ENCODE measurements around the gene TLR10.
"Not testable (repeated sequence)": the region's sequence is repeated elsewhere in the genome, so short reads cannot be mapped to it uniquely, and the experiment has no call there.

TLR10 gene

DNA sequence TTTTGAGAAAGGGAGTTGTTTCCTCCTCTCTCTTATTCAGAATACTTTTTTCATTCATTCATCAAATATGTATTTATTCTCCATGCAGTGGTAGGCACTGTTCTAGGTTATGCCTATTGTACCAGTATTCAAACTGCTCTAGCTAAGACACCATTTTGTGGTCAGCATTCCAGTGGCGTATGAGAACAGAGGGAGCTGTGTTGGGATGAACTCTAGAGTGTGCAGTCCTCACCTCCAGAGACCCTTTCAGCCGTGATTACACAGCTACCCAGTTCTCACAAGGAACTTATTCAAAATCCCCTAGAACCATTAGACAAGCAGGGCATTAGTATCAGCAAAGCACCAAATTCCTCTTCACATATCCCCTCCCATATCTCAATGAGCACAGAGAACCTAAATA, 17.6 kb upstream of the TLR10 start:
- no peak for DNase-seq

- no peak for DNase-seq
Observed at GRCh38 chr4:38795087-38795486, 12.3 kb upstream of the TLR10 start.

- DNase-seq = no peak
Observed at GRCh38 chr4:38794051-38794450, 11.3 kb upstream of the TLR10 start.

GRCh38 chr4:38791010-38791409, 8.2 kb upstream of the TLR10 start:
- DNase-seq = no peak

DNA sequence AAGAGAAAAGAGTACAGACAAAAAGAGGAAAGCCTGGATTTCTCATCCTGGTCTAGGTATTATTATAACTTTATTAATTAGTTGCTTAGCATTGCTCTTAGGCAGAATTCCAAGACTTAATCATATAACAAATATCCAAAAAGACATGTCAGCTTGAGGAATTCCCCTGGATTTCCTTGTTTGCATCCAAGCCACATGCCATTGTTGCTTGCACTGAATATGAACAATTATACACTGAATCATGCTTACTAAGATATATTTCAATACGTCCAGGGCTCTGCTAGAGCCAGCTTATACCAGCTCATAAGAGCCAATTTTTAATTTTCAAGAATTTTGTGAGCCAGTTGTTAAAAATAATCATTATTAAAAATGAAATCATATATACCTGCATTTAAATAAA, 5.5 kb upstream of the TLR10 start:
- DNase-seq = no peak

GRCh38 chr4:38787693-38788092, 4.9 kb upstream of the TLR10 start:
- no peak for DNase-seq

GRCh38 chr4:38785901-38786402, 3.2 kb upstream of the TLR10 start:
- DNase-seq = no peak

GRCh38 chr4:38785041-38785790, 2.4 kb upstream of the TLR10 start:
- no peak for DNase-seq

DNA sequence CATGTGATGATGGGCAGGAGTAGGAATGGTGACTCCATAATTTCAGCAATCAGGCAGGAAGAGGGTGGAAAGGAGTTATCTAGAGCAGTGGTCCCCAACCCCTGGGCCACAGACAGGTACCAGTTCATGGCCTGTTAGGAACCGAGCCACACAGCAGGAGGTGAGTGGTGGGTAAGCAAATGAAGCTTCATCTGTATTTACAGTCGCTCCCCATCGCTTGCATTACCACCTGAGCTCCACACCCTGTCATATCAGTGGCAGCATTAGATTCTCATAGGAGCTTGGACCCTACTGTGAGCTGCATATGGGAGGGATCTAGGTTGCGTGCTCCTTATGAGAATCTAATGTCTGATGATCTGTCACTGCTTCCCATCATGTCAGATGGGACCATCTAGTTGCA, 1.4 kb upstream of the TLR10 start:
- no peak for DNase-seq

- no peak for DNase-seq
Observed at GRCh38 chr4:38783109-38783460, 295 bp upstream of the TLR10 start.

DNA sequence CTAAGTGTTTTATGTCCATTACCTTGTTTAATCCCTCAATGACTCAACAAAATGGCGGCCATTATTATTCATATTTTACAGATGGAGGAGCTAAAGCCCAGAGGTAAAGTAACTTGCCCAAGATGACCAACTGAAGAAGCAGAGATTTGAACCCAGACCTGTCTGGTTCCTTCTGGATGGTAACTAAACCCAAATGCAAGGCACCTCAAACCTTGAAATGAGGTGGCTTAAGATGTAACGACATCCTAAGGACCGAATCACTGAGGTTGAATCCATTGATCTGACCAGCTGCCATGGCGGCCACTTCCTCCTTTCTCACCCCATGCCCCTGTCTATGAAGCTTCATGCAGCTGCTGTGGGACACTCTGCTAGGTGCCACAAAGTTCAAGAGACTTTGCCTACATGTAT, 932 bp downstream of the TLR10 start:
- DNase-seq = no peak

GRCh38 chr4:38780833-38781484, 1.8 kb downstream of the TLR10 start:
- DNase-seq = no peak

GRCh38 chr4:38779790-38780189, 3.0 kb downstream of the TLR10 start:
- no peak for DNase-seq

DNA sequence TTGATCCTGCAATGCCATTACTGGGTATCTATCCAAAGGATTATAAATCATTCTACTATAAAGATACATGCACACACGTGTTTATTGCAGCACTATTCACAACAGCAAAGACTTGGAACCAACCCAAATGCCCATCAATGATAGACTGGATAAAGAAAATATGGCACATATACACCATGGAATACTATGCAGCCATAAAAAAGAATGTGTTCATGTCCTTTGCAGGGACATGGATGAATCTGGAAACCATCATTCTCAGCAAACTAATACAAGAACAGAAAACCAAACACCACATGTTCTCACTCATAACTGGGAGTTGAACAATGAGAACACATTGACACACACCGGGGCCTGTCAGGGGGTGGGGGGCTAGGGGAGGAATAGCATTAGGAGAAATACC, 4.9 kb downstream of the TLR10 start:
- DNase-seq = not testable (repeated sequence)

GRCh38 chr4:38775326-38775725, 7.5 kb downstream of the TLR10 start:
- no peak for DNase-seq

GRCh38 chr4:38774181-38774955, 8.4 kb downstream of the TLR10 start:
- no peak for DNase-seq

- not testable (repeated sequence) for DNase-seq
Observed at GRCh38 chr4:38770281-38770680, 12.5 kb downstream of the TLR10 start.

- no peak for DNase-seq
Observed at GRCh38 chr4:38769857-38770256, 12.9 kb downstream of the TLR10 start.

- DNase-seq = no peak
Observed at GRCh38 chr4:38769441-38769840, 13.3 kb downstream of the TLR10 start.

DNA sequence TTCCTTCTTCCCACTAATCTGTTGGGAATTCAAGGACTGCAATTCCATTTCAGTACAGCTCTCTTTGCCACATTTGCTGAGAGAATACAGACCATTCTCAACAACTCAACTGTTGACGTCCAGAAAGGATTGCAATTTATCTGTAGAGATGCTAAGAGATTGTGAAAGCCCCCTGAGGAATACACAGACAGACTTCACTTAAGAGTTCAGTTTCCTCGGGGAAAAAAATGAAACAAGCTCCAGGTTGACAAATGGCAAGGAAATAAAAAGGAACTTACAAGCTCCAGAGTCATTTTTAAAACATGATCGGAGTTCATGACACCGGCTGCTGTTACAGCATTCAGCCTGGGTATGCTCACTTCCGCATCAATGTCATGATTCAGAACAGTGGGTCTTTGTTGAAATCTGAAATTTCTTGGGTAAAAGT, 13.8 kb downstream of the TLR10 start:
- DNase-seq = no peak

DNA sequence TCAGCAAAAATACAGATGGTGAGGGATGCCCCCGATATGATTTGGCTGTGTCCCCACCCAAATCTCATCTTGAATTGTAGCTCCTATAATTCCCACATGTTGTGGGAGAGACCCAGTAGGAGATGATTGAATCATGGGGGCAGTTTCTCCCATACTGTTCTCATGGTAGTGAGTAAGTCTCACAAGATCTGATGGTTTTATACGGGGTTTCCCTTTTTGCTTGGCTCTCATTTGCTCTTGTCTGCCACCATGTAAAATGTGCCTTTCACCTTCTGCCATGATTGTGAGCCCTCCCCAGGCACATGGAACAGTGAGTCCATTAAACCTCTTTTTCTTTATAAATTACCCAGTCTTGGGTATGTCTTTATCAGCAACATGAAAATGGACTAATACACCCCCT, 15.8 kb downstream of the TLR10 start:
- DNase-seq = not testable (repeated sequence)

- no peak for DNase-seq
Observed at GRCh38 chr4:38765382-38765781, 17.4 kb downstream of the TLR10 start.

DNA sequence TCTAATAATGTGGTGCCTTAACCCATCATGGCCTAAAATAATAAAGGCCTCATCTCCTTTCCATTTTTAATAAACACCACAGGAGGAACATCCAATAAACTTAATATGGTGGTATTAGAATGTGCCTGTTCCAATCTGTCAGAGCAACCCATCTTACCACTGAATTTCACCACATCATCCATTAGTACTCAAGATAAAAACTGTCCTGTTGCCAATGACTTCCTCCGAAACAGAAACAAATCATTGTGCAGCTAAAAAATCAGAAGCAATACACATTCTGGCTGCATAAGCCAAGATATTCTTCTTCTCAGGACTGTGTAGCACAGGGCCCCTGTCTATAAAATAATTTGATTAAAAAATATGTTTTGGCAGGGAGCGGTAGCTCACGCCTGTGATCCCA, 18.5 kb downstream of the TLR10 start:
- DNase-seq = no peak

DNA sequence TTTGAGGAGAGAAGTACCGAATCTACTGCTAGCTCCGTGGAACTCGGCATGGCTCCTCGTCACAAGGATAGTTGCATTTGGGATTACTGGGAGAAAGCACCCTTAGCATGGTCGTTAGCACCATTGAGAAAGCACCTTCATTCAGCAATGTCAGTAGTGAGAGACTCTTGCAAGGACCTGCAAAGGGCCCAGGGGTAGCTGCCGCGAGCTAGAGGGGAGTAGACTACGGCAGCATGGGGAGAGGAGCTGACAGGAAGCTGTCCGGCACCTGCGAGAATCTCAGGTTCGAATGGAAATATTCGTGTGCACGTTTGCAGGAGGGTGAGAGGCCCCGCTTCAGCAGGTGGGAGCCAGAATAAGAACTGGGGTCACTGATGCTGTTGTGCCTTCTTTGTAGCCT, 20.2 kb downstream of the TLR10 start:
- no peak for DNase-seq
